HEK293T (cell line): ENCODE results near the gene KCNK6.

Source experiments
- CTCF ChIA-PET: fragments of 350-600 bp; formaldehyde crosslinking; extraction: SDS; loops from one replicate; lab custom pipeline; 2021; ENCODE audit warnings: antibody characterized with exemption, inconsistent platforms; lab: Yijun Ruan, JAX
- POLR2A ChIA-PET: fragments of 350-600 bp; formaldehyde crosslinking; extraction: SDS; loops from one replicate; lab custom pipeline; 2020; ENCODE audit warnings: antibody characterized with exemption, inconsistent platforms; lab: Yijun Ruan, JAX
- DNase-seq: peaks from one replicate; pipeline ENCODE4 v3.0.0; 2012; ENCODE audit warnings: mixed read lengths; ENCODE audit errors: extremely low spot score
- ARNT ChIP-seq: fragments of 450-650 bp; IDR thresholded peaks from 2 replicates; pipeline ENCODE4 v1.6.1; 2017; ENCODE audit warnings: mild to moderate bottlenecking
- BHLHE40 ChIP-seq: fragments of 450-650 bp; IDR thresholded peaks from 2 replicates; pipeline ENCODE4 v1.6.1; 2016; ENCODE audit warnings: mild to moderate bottlenecking, moderate library complexity, borderline replicate concordance
- CTBP1 ChIP-seq: fragments of 450-650 bp; IDR thresholded peaks from 2 replicates; pipeline ENCODE4 v1.6.1; 2016; ENCODE audit warnings: borderline replicate concordance
- ELF4 ChIP-seq: fragments of 450-650 bp; IDR thresholded peaks from 2 replicates; pipeline ENCODE4 v1.6.1; 2017; ENCODE audit warnings: antibody characterized with exemption
- FOXA1 ChIP-seq: fragments of 450-650 bp; IDR thresholded peaks from 2 replicates; pipeline ENCODE4 v1.6.1; 2016; ENCODE audit warnings: mild to moderate bottlenecking
- FOXK2 ChIP-seq: fragments of 450-650 bp; IDR thresholded peaks from 2 replicates; pipeline ENCODE4 v1.6.1; 2016; ENCODE audit warnings: mild to moderate bottlenecking
- FOXM1 ChIP-seq: fragments of 450-650 bp; IDR thresholded peaks from 2 replicates; pipeline ENCODE4 v1.6.1; 2017; ENCODE audit warnings: mild to moderate bottlenecking, borderline replicate concordance
- HDGF ChIP-seq: fragments of 450-650 bp; IDR thresholded peaks from 2 replicates; pipeline ENCODE4 v1.6.1; 2017; ENCODE audit warnings: antibody characterized with exemption, borderline replicate concordance
- L3MBTL2 ChIP-seq: fragments of 450-650 bp; conservative IDR thresholded peaks from 2 replicates; pipeline ENCODE4 v1.6.1; 2016; ENCODE audit warnings: mild to moderate bottlenecking
- LEF1 ChIP-seq: fragments of 450-650 bp; IDR thresholded peaks from 2 replicates; pipeline ENCODE4 v1.6.1; 2017; ENCODE audit warnings: mild to moderate bottlenecking, borderline replicate concordance
- NFRKB ChIP-seq: fragments of 450-650 bp; IDR thresholded peaks from 2 replicates; pipeline ENCODE4 v1.6.1; 2016; ENCODE audit warnings: mild to moderate bottlenecking, moderate library complexity
- SP1 ChIP-seq: fragments of 450-650 bp; IDR thresholded peaks from 2 replicates; pipeline ENCODE4 v1.6.1; 2017
- SUZ12 ChIP-seq: fragments of 450-650 bp; IDR thresholded peaks from 2 replicates; pipeline ENCODE4 v1.6.1; 2016; ENCODE audit warnings: mild to moderate bottlenecking
- TARDBP ChIP-seq: fragments of 450-650 bp; IDR thresholded peaks from 2 replicates; pipeline ENCODE4 v1.6.1; 2016
- ZNF384 ChIP-seq: fragments of 450-650 bp; IDR thresholded peaks from 2 replicates; pipeline ENCODE4 v1.6.1; 2016
- TF ChIP-seq, protein P1 (sequence below): fragments of 450-650 bp; IDR thresholded peaks from 2 replicates; pipeline ENCODE4 v1.6.1; 2016

Gene KCNK6

DNA sequence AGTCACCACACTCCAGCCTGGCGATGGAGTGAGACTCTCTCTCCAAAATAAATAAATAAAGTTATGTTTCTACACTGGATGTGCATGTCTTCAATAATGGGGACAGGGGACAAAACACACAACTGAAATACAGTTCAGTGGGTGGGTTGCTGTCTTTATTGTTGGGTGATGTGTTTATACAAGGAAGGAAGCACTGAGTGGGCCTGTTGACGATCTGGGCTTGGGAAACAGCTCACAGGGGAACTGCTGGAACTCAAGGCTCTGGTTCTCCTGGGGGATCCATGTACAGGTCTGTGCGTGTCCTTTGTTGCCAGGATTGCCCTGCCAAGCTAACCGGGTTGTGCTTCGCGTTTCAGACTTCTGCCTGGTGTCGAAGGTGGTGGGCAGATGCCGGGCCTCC is 36.4 kb upstream of the KCNK6 start:
- TF ChIP-seq SP1 (no peak), FOXK2 (no peak), ZNF384 (no peak), LEF1 (no peak), BHLHE40 (no peak), HDGF (no peak), ELF4 (no peak), CTBP1 (no peak), L3MBTL2 (no peak), ARNT (no peak), FOXA1 (no peak), TARDBP (no peak), SUZ12 (no peak), NFRKB (no peak), FOXM1 (no peak)
- TF ChIP-seq, protein P1, sequence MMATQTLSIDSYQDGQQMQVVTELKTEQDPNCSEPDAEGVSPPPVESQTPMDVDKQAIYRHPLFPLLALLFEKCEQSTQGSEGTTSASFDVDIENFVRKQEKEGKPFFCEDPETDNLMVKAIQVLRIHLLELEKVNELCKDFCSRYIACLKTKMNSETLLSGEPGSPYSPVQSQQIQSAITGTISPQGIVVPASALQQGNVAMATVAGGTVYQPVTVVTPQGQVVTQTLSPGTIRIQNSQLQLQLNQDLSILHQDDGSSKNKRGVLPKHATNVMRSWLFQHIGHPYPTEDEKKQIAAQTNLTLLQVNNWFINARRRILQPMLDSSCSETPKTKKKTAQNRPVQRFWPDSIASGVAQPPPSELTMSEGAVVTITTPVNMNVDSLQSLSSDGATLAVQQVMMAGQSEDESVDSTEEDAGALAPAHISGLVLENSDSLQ = no peak
- ChIA-PET CTCF (no interaction called here), POLR2A (no interaction called here)
- no peak for DNase-seq

DNA sequence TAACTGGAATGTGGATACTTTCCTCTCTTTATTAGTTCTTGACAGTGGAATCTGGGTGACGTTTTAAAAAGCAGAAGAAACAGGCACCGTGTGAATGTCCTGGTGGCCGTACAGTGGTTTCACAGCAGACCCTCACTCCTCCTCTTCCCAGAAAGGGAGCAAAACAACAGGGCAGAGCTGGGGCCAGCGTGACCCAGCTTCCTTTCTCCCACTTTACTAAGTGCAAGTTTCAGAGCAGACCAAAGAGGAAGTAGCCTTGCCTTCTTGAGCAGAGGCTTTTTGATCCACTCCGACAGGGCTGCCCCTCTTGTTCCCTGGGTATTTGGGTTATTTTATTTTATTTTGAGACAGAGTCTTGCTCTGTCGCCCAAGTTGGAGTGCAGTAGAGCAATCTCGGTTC is 35.2 kb upstream of the KCNK6 start:
- POLR2A ChIA-PET = no interaction called here
- TF ChIP-seq FOXA1 (no peak), ZNF384 (no peak), SUZ12 (no peak)
- no peak for DNase-seq
- CTCF ChIA-PET = interaction anchor here (1.0 kb wide), 1 partner anchor 14 kb away, joined by 3 read pairs; no protein-coding TSS in a partner anchor

DNA sequence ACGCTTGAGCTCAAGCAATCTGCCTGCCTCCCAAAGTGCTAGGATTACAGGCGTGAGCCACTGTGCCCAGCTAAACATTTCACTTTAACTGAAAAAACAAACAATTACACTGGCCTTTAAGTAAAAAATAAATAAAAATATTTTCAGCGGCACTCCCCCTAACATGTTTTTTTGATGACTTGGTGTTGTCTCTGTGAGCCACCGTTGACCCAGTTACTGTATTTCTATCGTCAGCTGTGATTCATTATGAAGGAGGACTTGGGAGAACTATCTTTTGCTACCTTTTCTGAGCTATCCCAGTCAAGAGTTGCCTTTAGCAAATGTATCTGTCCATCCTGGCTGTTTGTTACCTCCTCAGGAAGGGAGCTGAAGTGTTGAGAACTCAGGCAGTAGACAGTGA is 34.1 kb upstream of the KCNK6 start:
- no peak for TF ChIP-seq FOXM1
- TF ChIP-seq LEF1 = no peak
- DNase-seq = no peak
- ChIA-PET POLR2A (no interaction called here), CTCF (interaction anchor here (1.0 kb wide), 1 partner anchor 16 kb away, joined by 3 read pairs; no protein-coding TSS in a partner anchor)

DNA sequence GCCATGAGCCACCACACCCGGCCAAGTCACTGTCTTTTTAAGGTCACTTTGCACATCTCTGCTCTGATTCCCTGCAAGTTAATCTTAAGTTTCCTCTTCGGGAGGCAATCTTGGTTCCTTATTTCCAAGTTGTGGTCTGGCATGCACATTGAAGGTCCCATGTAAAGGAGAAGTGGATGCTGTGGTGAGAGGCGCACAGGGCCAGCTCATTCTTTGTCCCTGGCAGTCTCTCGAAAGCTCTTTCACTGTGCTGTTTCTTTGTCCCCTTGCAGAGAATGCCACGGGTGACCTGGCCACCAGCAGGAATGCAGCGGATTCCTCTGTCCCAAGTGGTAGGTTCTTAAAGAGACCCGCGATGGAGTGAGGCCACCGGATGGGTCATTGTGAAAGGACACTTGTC is 32.0 kb upstream of the KCNK6 start:
- ChIA-PET POLR2A (no interaction called here), CTCF (interaction anchor here (0.6 kb wide), 1 partner anchor 58 kb away, joined by 3 read pairs; no protein-coding TSS in a partner anchor)
- TF ChIP-seq ELF4 (no peak), ZNF384 (no peak), FOXM1 (no peak), SUZ12 (no peak), CTBP1 (no peak), FOXK2 (no peak), NFRKB (no peak), BHLHE40 (no peak), ARNT (no peak), L3MBTL2 (no peak), HDGF (no peak), SP1 (no peak), TARDBP (no peak)
- TF ChIP-seq, protein P1 = no peak
- no peak for DNase-seq

DNA sequence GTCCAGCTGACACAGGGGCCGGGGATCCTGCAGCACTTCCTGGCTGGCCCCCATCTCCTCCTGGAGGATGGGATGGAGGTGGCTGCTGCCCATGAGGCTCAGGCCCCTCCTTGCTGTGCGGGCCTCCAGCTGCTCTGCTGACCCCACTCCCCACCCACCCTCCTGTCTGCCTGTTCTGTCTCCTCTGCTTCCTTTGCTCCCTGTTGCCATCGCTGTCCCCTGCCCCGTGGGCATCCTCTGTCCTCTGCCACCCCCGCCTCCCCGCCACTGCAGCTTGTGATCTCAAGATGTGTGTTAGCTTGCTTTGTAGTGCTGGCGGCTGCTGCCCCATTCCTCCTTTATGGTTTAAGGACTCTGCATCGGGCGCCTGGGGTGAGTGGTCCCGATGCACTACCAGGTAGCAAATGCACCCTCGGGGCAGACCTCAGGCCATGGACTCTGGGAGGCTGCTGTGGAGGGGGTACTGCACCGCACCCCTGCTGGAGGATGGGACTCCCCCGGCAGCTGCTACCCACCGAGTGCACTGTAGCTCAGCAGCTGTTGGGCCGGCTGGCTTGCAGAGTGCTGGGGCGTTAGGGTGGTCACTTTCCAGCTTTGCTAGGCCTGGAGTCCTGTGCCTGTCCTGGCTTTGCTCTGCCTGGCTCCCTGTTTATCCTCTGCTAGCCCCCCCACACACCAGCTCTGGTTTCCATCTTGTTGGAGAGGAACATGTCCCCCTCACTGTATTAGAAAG is 31.4 kb upstream of the KCNK6 start:
- POLR2A ChIA-PET = no interaction called here
- CTCF ChIA-PET = no interaction called here
- no peak for DNase-seq
- TF ChIP-seq, protein P1 = no peak
- TF ChIP-seq FOXA1 (no peak), ZNF384 (no peak), TARDBP (no peak), SP1 (no peak), ELF4 (no peak), FOXK2 (no peak), FOXM1 (no peak), ARNT (no peak), CTBP1 (no peak), LEF1 (no peak), NFRKB (no peak), L3MBTL2 (no peak), BHLHE40 (no peak), HDGF (no peak)

DNA sequence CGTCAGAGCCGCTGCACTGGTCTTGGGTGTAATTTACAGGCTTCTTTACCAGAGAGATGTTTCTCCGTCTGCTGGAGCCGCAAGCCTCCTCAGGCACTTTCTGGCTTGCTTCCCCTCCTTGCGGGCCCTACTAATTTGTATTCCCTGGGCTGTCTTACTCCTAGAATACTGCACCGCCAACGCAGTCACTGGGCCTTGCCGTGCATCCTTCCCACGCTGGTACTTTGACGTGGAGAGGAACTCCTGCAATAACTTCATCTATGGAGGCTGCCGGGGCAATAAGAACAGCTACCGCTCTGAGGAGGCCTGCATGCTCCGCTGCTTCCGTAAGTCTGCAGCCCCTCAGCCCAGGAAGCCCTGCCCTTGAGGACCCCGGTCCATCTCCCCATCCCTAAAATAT is 29.7 kb upstream of the KCNK6 start:
- TF ChIP-seq ELF4 (no peak), TARDBP (no peak), HDGF (no peak), FOXK2 (no peak), CTBP1 (no peak), ARNT (no peak), FOXA1 (no peak), L3MBTL2 (no peak), BHLHE40 (no peak)
- TF ChIP-seq, protein P1 = no peak
- CTCF ChIA-PET = no interaction called here
- DNase-seq = no peak
- POLR2A ChIA-PET = no interaction called here
